Femur (tissue), 1 donor: Measurements from ENCODE around the gene SGMS1.
"Not testable (repeated sequence)": the region's sequence is repeated elsewhere in the genome, so short reads cannot be mapped to it uniquely, and the experiment has no call there.

Experiments
- DNase-seq: peaks from one replicate; pipeline ENCODE4 v3.0.0-alpha.2; 2017

Gene SGMS1

GRCh38 chr10:50501924-50502452 lies 121.8 kb downstream of the SGMS1 start:
- DNase-seq: no peak

GRCh38 chr10:50501478-50501877 lies 122.3 kb downstream of the SGMS1 start:
- DNase-seq: no peak

DNA sequence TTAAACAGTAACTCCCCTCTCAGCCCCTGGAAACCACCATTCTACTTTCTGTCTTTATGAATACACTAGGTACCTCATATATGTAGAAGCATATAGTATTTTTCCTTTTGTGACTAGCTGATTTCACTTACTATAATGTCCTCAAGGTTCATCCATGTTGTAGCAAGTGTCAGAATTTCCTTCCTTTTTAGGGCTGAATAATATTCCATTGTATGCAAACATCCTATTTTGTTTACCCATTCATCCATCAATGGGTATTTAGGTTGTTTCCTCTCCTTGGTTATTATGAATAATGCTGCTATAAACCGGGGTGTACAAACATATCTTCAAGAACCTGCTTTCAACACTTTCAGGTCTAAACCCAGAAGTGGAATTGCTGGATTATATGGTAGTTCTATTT lies 125.3 kb downstream of the SGMS1 start:
- DNase-seq: no peak

- DNase-seq: no peak
These were observed 126.0 kb downstream of the SGMS1 start for GRCh38 chr10:50497758-50498157.

- no peak for DNase-seq
These were observed 127.5 kb downstream of the SGMS1 start for GRCh38 chr10:50496228-50496627.

- DNase-seq: no peak
These were observed 133.5 kb downstream of the SGMS1 start for GRCh38 chr10:50490241-50490640.

GRCh38 chr10:50484550-50484949 lies 139.2 kb downstream of the SGMS1 start:
- not testable (repeated sequence) for DNase-seq

DNA sequence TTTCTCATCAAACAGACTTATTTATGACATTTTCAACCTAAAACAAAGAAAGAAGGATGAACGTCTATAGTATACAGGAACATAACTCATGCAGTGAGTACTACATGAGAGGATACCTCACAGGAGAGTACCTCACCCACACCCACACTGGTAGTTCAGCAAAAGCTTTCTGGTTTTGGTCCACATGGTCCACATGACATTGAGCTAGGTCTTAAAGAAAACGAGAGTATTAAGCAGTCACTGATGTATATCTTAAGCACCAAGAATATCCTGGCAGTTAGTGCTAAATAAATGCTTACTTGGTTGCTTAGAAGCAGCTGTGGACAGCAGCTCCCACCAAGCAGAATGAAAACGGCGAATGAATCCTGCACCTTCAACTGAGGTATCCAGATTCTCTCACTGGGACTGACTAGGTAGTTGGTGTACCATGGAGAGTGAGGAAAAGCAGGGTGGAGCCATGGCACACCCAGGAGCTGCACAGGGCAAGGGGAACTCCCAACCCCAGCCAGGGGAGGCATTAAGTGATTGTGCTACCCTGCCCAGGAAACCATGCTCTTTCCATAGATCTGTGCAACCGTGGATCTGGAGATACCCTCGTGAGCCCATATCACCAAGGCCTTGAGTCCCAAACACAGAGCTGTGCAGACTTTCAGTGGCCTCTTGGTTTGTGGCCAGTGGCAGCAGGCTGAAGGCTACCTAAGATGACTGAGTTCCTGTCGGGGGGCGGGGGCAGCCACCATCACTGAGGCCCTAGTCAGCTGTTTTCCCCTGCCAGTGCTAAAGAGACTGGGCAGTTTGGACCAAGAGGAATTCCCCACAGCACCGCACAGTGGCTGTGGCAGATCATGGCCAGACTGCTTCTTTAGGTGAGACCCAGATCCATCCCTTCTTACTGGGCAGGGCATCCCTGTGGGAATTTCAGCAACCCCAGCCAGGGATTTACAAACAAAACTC lies 143.4 kb downstream of the SGMS1 start:
- DNase-seq: no peak

- no peak for DNase-seq
These were observed 146.2 kb downstream of the SGMS1 start for GRCh38 chr10:50477287-50478203.

GRCh38 chr10:50473756-50474155 lies 150.0 kb downstream of the SGMS1 start:
- no peak for DNase-seq

DNA sequence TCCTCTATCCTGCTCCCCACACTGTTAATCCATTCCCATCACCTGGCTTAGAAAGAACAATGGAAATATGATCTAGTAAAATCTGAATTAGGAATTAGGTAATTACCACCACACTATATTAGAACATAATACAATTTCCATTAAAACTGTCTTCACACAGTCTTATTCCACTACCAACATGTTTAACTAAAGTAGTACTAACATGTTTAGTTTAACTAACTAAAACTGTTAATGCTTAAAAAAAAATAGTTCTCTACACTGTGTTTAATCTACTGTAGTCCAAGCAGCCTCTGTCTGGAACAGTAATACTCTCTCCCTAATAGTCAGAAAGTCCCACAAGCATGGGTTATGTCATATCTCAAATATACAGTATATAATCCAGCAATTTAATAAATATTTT lies 150.8 kb downstream of the SGMS1 start:
- no peak for DNase-seq

- DNase-seq: no peak
These were observed 152.2 kb downstream of the SGMS1 start for GRCh38 chr10:50471583-50471975.

DNA sequence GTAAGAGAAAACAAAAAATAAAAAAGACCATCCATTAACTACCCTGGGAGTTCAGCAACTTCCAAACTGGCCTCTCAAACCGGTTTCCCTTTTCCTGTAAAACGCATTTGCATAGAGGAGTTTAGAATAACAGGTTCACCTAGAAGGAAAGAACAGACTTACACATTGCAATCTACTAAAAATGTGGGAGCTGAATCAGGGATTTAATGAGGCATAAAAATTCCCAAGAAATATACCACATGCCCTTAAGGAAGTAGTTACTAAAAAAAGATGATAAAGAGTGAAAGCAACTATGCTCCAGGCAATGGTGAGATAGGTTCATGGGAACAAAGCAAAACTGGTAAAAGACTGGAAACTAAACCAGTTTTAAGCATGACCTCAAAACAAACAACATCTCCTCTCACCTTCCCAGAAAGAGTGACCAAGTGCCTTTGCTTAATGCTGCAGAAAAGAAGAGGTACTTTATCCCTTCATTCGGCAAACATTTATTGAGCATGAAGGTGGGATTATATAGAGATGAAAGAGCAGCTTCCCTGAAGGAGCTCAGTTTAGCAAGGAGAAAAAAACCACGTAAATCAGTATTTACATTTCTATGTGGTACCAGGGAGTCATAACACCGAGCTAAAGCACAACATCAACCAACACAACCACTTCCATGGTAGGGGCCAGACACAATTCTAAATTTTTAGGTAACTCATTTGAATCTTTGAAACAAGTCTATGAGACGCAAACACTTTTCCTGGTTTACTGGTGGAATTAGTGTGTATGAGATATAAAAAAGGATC lies 152.8 kb downstream of the SGMS1 start:
- DNase-seq: no peak

DNA sequence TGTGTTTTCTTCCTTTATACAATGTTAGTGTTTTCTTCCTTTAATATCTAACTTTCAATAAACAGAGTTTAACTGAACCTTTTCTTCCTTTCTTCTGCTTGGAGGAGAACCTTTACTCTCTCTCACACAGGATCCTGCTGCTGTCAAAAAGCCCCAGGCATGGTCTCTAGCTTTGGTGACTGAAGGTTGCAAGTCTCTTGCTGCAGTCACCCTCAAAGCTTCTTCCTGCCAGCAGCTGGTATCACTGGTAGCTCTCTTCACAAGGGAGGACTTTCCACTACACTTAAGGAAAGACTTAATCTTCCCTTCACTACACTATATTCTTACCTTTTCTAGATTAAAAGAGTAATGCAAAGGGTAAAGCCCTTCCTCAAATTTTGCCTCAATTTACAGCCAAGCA lies 153.4 kb downstream of the SGMS1 start:
- no peak for DNase-seq

GRCh38 chr10:50469778-50470193 lies 154.0 kb downstream of the SGMS1 start:
- no peak for DNase-seq

DNA sequence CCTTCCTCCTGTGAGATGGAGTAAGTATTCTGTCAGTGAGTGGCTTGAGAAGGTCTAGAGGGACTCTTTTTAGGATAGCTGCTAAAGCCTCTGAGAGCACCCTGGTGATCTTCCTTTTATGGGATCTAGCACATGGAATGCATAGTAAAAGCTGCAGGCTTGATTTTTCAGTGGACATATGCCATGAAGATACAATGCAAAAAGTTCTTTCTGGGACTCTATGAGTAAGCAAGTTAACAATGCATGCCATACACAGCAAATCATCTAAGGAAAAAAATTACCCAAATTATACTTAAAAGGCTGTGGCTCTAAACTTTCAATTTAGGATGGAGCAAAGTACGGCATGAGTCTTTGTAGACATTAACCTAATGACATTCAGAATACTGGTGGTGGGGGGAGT lies 154.5 kb downstream of the SGMS1 start:
- no peak for DNase-seq

DNA sequence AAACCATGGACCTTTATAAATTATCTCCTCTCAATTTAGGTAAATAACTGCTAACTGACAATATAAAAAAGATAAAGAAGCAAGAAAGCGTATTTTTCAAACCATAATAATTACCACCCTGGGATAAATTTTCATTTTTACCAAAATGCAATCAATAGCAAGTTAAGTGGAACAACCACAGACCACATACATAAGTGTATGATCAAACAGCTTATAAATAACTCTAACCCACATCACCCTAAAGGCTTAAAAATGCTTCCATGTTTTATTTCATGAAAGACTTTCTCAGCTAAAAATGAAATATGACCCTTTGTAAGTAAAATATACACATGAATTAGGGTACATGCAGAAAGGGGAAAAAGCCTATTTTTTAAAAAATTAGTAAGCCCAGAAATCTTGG lies 156.5 kb downstream of the SGMS1 start:
- no peak for DNase-seq

DNA sequence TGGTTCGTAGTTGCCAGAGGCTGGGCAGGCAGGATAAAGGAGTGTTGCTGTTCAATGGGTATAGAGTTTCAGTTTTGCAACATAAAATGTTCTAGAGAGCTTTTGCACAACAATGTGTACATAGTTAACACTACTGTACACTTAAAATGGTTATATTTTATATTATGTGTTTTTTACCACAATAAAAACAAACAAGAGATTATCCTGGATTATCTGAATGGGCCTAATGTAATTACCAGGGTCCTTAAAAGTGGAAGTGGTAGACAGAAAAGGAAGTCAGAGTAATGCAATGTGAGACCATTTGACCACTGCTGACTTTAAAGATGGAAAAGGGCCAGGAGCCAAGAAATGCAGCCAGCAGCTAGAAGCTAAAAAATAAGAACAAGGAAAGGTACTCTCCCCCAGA lies 159.7 kb downstream of the SGMS1 start:
- peak; percentile 43 for DNase-seq

- no peak for DNase-seq
These were observed 161.9 kb downstream of the SGMS1 start for GRCh38 chr10:50461834-50462233.

DNA sequence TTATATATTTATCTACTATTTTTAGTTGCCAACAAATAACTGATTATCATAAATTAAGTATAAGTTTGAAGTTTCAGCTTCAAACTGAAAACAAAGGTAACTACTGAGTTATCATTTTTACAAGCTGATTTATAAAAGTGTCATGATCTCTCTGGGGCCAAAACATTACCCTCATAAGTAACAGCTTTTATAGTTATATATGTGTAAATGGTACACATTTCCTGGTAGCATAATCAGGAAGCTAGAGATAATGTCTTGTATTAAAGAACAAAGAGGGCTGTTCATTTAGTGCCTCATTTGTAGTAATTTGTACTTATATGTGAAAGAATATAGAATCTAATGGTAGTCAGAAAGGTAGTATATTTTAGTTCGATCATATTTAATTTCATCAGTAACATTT lies 162.6 kb downstream of the SGMS1 start:
- no peak for DNase-seq

- DNase-seq: no peak
These were observed 167.0 kb downstream of the SGMS1 start for GRCh38 chr10:50456719-50457118.

DNA sequence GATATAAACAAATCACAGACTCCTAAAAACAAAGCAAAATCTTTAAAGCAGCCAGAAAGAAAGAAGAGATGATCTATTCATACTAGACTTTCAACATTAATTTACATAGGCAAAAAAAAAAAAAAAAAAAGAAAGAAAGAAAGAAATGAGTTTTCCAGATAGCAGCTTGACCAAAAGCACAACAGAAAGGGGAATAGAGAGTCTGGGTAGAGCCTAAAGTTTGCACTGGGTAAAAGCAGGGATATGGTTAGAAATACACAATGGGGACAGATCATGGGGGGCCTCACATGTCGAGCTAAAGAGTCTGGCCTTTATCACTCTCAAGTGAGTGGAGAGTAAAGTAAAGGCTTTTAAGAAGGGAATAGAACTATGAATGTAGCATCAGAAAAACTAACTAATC lies 169.8 kb downstream of the SGMS1 start:
- DNase-seq: no peak

DNA sequence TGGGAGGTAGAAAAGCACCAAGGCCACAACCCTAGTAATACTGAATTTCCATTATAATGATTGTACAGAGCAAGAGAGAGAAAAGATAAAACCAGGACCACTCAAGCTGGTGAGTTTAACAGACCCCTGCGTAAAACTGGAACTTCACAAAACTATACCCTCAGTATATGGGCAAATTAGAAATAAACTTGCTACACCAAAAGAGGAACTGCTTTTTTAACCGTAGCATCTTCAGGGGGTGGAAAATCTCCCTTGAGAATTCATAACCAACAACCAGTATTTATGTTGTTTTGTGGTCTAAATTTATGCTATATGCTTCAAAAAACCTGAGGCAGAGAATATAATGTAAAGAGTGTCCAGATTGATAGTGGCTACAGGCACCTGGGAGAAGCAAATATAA lies 171.2 kb downstream of the SGMS1 start:
- DNase-seq: no peak
